ENCODE data around the gene MYL12A. TPM values are rescaled to one million over a fixed set of nuclear protein-coding genes. Genes with fewer than 3 reads are reported as not detected.

The MYL12A gene
- total and polyA plus RNA-seq, 2 of the 13 experiments (the other 11 are each of a cell fraction or from before 2014, with no cell fraction given), result 261 to 277 TPM

GRCh38 chr18:3266062-3266608 lies 18.5 kb downstream of the MYL12A start (continued):
- TF ChIP-seq, protein P1, sequence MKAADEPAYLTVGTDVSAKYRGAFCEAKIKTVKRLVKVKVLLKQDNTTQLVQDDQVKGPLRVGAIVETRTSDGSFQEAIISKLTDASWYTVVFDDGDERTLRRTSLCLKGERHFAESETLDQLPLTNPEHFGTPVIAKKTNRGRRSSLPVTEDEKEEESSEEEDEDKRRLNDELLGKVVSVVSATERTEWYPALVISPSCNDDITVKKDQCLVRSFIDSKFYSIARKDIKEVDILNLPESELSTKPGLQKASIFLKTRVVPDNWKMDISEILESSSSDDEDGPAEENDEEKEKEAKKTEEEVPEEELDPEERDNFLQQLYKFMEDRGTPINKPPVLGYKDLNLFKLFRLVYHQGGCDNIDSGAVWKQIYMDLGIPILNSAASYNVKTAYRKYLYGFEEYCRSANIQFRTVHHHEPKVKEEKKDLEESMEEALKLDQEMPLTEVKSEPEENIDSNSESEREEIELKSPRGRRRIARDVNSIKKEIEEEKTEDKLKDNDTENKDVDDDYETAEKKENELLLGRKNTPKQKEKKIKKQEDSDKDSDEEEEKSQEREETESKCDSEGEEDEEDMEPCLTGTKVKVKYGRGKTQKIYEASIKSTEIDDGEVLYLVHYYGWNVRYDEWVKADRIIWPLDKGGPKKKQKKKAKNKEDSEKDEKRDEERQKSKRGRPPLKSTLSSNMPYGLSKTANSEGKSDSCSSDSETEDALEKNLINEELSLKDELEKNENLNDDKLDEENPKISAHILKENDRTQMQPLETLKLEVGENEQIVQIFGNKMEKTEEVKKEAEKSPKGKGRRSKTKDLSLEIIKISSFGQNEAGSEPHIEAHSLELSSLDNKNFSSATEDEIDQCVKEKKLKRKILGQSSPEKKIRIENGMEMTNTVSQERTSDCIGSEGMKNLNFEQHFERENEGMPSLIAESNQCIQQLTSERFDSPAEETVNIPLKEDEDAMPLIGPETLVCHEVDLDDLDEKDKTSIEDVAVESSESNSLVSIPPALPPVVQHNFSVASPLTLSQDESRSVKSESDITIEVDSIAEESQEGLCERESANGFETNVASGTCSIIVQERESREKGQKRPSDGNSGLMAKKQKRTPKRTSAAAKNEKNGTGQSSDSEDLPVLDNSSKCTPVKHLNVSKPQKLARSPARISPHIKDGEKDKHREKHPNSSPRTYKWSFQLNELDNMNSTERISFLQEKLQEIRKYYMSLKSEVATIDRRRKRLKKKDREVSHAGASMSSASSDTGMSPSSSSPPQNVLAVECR (CRISPR knock-in tag; IDR thresholded peaks at IDR 0.05; ENCODE audit: borderline replicate concordance), result peak; percentile 23; the same call in 1 of the 2 replicates
- TF ChIP-seq RARA (CRISPR knock-in tag; IDR thresholded peaks at IDR 0.05) (no peak), HNRNPL (IDR thresholded peaks at IDR 0.05; ENCODE audit: low read depth, low read length) (no peak), ZNF614 (CRISPR knock-in tag; IDR thresholded peaks at IDR 0.05; ENCODE audit: borderline replicate concordance) (no peak), ZNF276 (CRISPR knock-in tag; IDR thresholded peaks at IDR 0.05; ENCODE audit: low read depth) (no peak), GLMP (CRISPR knock-in tag; IDR thresholded peaks at IDR 0.05; ENCODE audit: borderline replicate concordance) (no peak), ZNF687 (CRISPR knock-in tag; IDR thresholded peaks at IDR 0.05) (peak; percentile 38), PREB (CRISPR knock-in tag; IDR thresholded peaks at IDR 0.05) (no peak), RFXAP (CRISPR knock-in tag; IDR thresholded peaks at IDR 0.05; ENCODE audit: borderline replicate concordance) (no peak), SP5 (CRISPR knock-in tag; IDR thresholded peaks at IDR 0.05; ENCODE audit: borderline replicate concordance, low read depth) (no peak), YY1 (IDR thresholded peaks at IDR 0.05; ENCODE audit: insufficient read depth, insufficient replicate concordance, low read depth, low read length) (peak; percentile 41)
- TF ChIP-seq, protein P2, sequence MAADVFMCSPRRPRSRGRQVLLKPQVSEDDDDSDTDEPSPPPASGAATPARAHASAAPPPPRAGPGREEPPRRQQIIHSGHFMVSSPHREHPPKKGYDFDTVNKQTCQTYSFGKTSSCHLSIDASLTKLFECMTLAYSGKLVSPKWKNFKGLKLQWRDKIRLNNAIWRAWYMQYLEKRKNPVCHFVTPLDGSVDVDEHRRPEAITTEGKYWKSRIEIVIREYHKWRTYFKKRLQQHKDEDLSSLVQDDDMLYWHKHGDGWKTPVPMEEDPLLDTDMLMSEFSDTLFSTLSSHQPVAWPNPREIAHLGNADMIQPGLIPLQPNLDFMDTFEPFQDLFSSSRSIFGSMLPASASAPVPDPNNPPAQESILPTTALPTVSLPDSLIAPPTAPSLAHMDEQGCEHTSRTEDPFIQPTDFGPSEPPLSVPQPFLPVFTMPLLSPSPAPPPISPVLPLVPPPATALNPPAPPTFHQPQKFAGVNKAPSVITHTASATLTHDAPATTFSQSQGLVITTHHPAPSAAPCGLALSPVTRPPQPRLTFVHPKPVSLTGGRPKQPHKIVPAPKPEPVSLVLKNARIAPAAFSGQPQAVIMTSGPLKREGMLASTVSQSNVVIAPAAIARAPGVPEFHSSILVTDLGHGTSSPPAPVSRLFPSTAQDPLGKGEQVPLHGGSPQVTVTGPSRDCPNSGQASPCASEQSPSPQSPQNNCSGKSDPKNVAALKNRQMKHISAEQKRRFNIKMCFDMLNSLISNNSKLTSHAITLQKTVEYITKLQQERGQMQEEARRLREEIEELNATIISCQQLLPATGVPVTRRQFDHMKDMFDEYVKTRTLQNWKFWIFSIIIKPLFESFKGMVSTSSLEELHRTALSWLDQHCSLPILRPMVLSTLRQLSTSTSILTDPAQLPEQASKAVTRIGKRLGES (CRISPR knock-in tag; IDR thresholded peaks at IDR 0.05; ENCODE audit: borderline replicate concordance), result no peak
